HEK293 (cell line): ENCODE results near the gene RGS6.
A peak's percentile ranks its signal among the peaks of the same experiment; 100 is the strongest.

Experiments used
- CTCF ChIA-PET: fragments of 350-600 bp; formaldehyde crosslinking; extraction: SDS; loops from one replicate; lab custom pipeline; 2021; ENCODE audit warnings: antibody characterized with exemption; lab: Yijun Ruan, JAX
- POLR2A ChIA-PET: fragments of 300-600 bp; formaldehyde crosslinking; extraction: SDS; loops from one replicate; lab custom pipeline; 2020; ENCODE audit warnings: antibody characterized with exemption, inconsistent platforms; lab: Yijun Ruan, JAX
- H3K27ac ChIP-seq: fragments of 200-500 bp; sonication (Bioruptor generic); 2 replicates; pipeline ENCODE4 v1.5.1; 2014; ENCODE audit warnings: low read depth, low read length, control low read depth, inconsistent platforms; ENCODE audit errors: extremely low read depth
- H3K36me3 ChIP-seq, 2 experiments: fragments of 200-500 bp in 1 of 2; sonication (Bioruptor generic) in 1 of 2; 1 replicate in 1 of 2; 2 replicates in 1 of 2; pipeline ENCODE4 v1.5.1; 2014 to 2017; ENCODE audit warnings: inconsistent platforms in 2 of 2, low read length in 2 of 2; ENCODE audit not compliant: control insufficient read depth in 2 of 2, insufficient read depth in 1 of 2
- H3K4me1 ChIP-seq: fragments of 200-500 bp; sonication (Bioruptor generic); 2 replicates; pipeline ENCODE4 v1.5.1; 2014; ENCODE audit warnings: mild to moderate bottlenecking, low read length, inconsistent platforms; ENCODE audit not compliant: control insufficient read depth, insufficient read depth
- H3K4me3 ChIP-seq: 2 replicates; pipeline ENCODE4 v1.5.1; 2011; ENCODE audit warnings: low read depth, mild to moderate bottlenecking, control low read depth, low read length, moderate library complexity
- H3K9me3 ChIP-seq: fragments of 200-500 bp; sonication (Bioruptor generic); 2 replicates; pipeline ENCODE4 v1.5.1; 2014; ENCODE audit warnings: low read depth, low read length, inconsistent platforms; ENCODE audit not compliant: control insufficient read depth, insufficient read depth
- FEZF1 ChIP-seq: fragments of 450-650 bp; formaldehyde crosslinking; IDR thresholded peaks from 2 replicates; pipeline ENCODE4 v1.5.1; 2016; ENCODE audit warnings: missing biosample characterization, missing genetic modification characterization
- HOXA7 ChIP-seq: sonication (generic); formaldehyde crosslinking; IDR thresholded peaks from 2 replicates; pipeline ENCODE4 v1.8.1; 2022; ENCODE audit warnings: missing genetic modification reagents, borderline replicate concordance
- HOXC10 ChIP-seq: sonication (generic); formaldehyde crosslinking; IDR thresholded peaks from 2 replicates; pipeline ENCODE4 v1.8.1; 2023; ENCODE audit warnings: mild to moderate bottlenecking, missing genetic modification reagents
- TCF7L2 ChIP-seq: IDR thresholded peaks from 2 replicates; pipeline ENCODE4 v1.6.1; 2011; ENCODE audit warnings: low read depth, mild to moderate bottlenecking, inconsistent platforms, low read length, moderate library complexity, borderline replicate concordance
- YY1 ChIP-seq: fragments of 450-650 bp; formaldehyde crosslinking; IDR thresholded peaks from 2 replicates; pipeline ENCODE4 v1.5.1; 2018; ENCODE audit warnings: missing biosample characterization, missing genetic modification characterization
- ZBTB26 ChIP-seq: fragments of 450-650 bp; formaldehyde crosslinking; optimal IDR thresholded peaks from 2 replicates; pipeline ENCODE3; 2016; ENCODE audit warnings: missing biosample characterization, mild to moderate bottlenecking, missing genetic modification characterization
- ZFP37 ChIP-seq: fragments of 450-650 bp; formaldehyde crosslinking; IDR thresholded peaks from 2 replicates; pipeline ENCODE4 v1.5.1; 2016; ENCODE audit warnings: missing biosample characterization, missing genetic modification characterization
- ZIC2 ChIP-seq: fragments of 450-650 bp; formaldehyde crosslinking; IDR thresholded peaks from 2 replicates; pipeline ENCODE4 v1.5.1; 2016; ENCODE audit warnings: missing biosample characterization, missing genetic modification characterization
- ZNF16 ChIP-seq: fragments of 450-650 bp; formaldehyde crosslinking; IDR thresholded peaks from 2 replicates; pipeline ENCODE4 v1.5.1; 2016; ENCODE audit warnings: low read depth, missing biosample characterization, missing genetic modification characterization
- ZNF19 ChIP-seq: fragments of 450-650 bp; formaldehyde crosslinking; IDR thresholded peaks from 2 replicates; pipeline ENCODE4; 2016; ENCODE audit warnings: missing biosample characterization, missing genetic modification characterization, low read depth
- ZNF24 ChIP-seq: fragments of 450-650 bp; formaldehyde crosslinking; IDR thresholded peaks from 2 replicates; pipeline ENCODE4 v1.5.1; 2016; ENCODE audit warnings: missing biosample characterization, missing genetic modification characterization
- ZNF335 ChIP-seq: fragments of 450-650 bp; formaldehyde crosslinking; conservative IDR thresholded peaks from 2 replicates; pipeline ENCODE4 v1.5.1; 2016; ENCODE audit warnings: missing biosample characterization, missing genetic modification characterization
- ZNF394 ChIP-seq: fragments of 450-650 bp; formaldehyde crosslinking; IDR thresholded peaks from 2 replicates; pipeline ENCODE4 v1.5.1; 2016; ENCODE audit warnings: missing biosample characterization, missing genetic modification characterization, mild to moderate bottlenecking, moderate library complexity, borderline replicate concordance
- ZNF560 ChIP-seq: fragments of 450-650 bp; formaldehyde crosslinking; IDR thresholded peaks from 2 replicates; pipeline ENCODE4 v1.5.1; 2017; ENCODE audit warnings: missing biosample characterization, missing genetic modification characterization, borderline replicate concordance
- ZNF596 ChIP-seq: fragments of 450-650 bp; IDR thresholded peaks from 2 replicates; pipeline ENCODE4 v1.5.0; 2018; ENCODE audit warnings: missing biosample characterization, mild to moderate bottlenecking, missing genetic modification characterization, moderate library complexity
- ZNF621 ChIP-seq: fragments of 450-650 bp; formaldehyde crosslinking; IDR thresholded peaks from 2 replicates; pipeline ENCODE4 v1.5.1; 2017; ENCODE audit warnings: missing biosample characterization, missing genetic modification characterization
- ZNF660 ChIP-seq: fragments of 450-650 bp; IDR thresholded peaks from 2 replicates; pipeline ENCODE4 v1.5.1; 2018; ENCODE audit warnings: missing biosample characterization, mild to moderate bottlenecking, missing genetic modification characterization
- ZNF777 ChIP-seq: fragments of 450-650 bp; formaldehyde crosslinking; IDR thresholded peaks from 2 replicates; pipeline ENCODE4 v1.5.1; 2017; ENCODE audit warnings: missing biosample characterization, missing genetic modification characterization, borderline replicate concordance
- ZNF785 ChIP-seq: fragments of 450-650 bp; formaldehyde crosslinking; IDR thresholded peaks from 2 replicates; pipeline ENCODE4 v1.5.1; 2016; ENCODE audit warnings: missing biosample characterization, missing genetic modification characterization
- ZNF843 ChIP-seq: fragments of 450-650 bp; formaldehyde crosslinking; IDR thresholded peaks from 2 replicates; pipeline ENCODE4 v1.5.1; 2016; ENCODE audit warnings: missing biosample characterization, missing genetic modification characterization
- TF ChIP-seq, protein P1 (sequence below): sonication (generic); formaldehyde crosslinking; IDR thresholded peaks from 2 replicates; pipeline ENCODE4 v1.8.1; 2022; ENCODE audit warnings: mild to moderate bottlenecking, moderate library complexity, missing genetic modification reagents
- TF ChIP-seq, protein P2 (sequence below): fragments of 450-650 bp; formaldehyde crosslinking; IDR thresholded peaks from 2 replicates; pipeline ENCODE4 v1.5.1; 2016; ENCODE audit warnings: missing biosample characterization, missing genetic modification characterization
- TF ChIP-seq, protein P3 (sequence below): fragments of 450-650 bp; formaldehyde crosslinking; IDR thresholded peaks from 2 replicates; pipeline ENCODE4 v1.5.1; 2016; ENCODE audit warnings: missing biosample characterization, missing genetic modification characterization
- TF ChIP-seq, protein P4 (sequence below): fragments of 450-650 bp; formaldehyde crosslinking; IDR thresholded peaks from 2 replicates; pipeline ENCODE4 v1.5.1; 2016; ENCODE audit warnings: missing biosample characterization, missing genetic modification characterization

The RGS6 gene

GRCh38 chr14:71932229-71932981, at the start of gene RGS6:
Gene RGS6, plus strand, starts transcription at chr14:71932429.
- Histone ChIP-seq H3K4me3 (peak within 1 kb of the TSS; percentile 45), H3K36me3 (no peaks in the 10 kb centered on the region), H3K9me3 (no peaks in the 10 kb centered on the region), H3K27ac (peak within 1 kb of the TSS; percentile 37; the same call in 1 of the 2 replicates), H3K4me1 (peaks cover 3% of the 10 kb centered on the region; the same call in 1 of the 2 replicates)
- ChIA-PET CTCF (interaction anchor here (0.6 to 1.6 kb wide), 8 partner anchors 15 to 488 kb away, joined by 3 to 7 read pairs (median 3); no protein-coding TSS in a partner anchor), POLR2A (interaction anchor here (1.0 kb wide), 1 partner anchor 543 kb away, joined by 4 read pairs; no protein-coding TSS in a partner anchor)
- TF ChIP-seq ZNF843 (tag by site-specific recombination): no peak
- TF ChIP-seq ZNF660 (tag by site-specific recombination): 0 out of 2 replicates have a peak, but pooled peaks have one; percentile 26
- peak; percentile 55 for TF ChIP-seq ZBTB26 (tag by site-specific recombination)
- TF ChIP-seq, protein P1, sequence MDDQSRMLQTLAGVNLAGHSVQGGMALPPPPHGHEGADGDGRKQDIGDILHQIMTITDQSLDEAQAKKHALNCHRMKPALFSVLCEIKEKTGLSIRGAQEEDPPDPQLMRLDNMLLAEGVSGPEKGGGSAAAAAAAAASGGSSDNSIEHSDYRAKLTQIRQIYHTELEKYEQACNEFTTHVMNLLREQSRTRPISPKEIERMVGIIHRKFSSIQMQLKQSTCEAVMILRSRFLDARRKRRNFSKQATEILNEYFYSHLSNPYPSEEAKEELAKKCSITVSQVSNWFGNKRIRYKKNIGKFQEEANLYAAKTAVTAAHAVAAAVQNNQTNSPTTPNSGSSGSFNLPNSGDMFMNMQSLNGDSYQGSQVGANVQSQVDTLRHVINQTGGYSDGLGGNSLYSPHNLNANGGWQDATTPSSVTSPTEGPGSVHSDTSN (CRISPR knock-in tag): peak; percentile 87

GRCh38 chr14:71883094-71883493, 49.1 kb upstream of the RGS6 start:
- TF ChIP-seq TCF7L2: no peak
- no peak for TF ChIP-seq ZNF785 (tag by site-specific recombination)
- TF ChIP-seq ZIC2 (tag by site-specific recombination): no peak
- TF ChIP-seq YY1: no peak
- no peak for TF ChIP-seq ZNF19 (tag by site-specific recombination)
- TF ChIP-seq ZNF24 (tag by site-specific recombination): no peak
- TF ChIP-seq ZNF335: no peak
- TF ChIP-seq ZNF560 (tag by site-specific recombination): no peak
- TF ChIP-seq ZFP37: no peak
- TF ChIP-seq, protein P2, sequence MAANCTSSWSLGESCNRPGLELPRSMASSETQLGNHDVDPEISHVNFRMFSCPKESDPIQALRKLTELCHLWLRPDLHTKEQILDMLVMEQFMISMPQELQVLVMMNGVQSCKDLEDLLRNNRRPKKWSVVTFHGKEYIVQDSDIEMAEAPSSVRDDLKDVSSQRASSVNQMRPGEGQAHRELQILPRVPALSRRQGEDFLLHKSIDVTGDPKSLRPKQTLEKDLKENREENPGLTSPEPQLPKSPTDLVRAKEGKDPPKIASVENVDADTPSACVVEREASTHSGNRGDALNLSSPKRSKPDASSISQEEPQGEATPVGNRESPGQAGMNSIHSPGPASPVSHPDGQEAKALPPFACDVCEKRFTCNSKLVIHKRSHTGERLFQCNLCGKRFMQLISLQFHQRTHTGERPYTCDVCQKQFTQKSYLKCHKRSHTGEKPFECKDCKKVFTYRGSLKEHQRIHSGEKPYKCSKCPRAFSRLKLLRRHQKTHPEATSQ (tag by site-specific recombination): no peak
- TF ChIP-seq ZNF394 (tag by site-specific recombination): no peak
- TF ChIP-seq, protein P3, sequence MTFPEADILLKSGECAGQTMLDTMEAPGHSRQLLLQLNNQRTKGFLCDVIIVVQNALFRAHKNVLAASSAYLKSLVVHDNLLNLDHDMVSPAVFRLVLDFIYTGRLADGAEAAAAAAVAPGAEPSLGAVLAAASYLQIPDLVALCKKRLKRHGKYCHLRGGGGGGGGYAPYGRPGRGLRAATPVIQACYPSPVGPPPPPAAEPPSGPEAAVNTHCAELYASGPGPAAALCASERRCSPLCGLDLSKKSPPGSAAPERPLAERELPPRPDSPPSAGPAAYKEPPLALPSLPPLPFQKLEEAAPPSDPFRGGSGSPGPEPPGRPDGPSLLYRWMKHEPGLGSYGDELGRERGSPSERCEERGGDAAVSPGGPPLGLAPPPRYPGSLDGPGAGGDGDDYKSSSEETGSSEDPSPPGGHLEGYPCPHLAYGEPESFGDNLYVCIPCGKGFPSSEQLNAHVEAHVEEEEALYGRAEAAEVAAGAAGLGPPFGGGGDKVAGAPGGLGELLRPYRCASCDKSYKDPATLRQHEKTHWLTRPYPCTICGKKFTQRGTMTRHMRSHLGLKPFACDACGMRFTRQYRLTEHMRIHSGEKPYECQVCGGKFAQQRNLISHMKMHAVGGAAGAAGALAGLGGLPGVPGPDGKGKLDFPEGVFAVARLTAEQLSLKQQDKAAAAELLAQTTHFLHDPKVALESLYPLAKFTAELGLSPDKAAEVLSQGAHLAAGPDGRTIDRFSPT (tag by site-specific recombination): no peak
- TF ChIP-seq ZNF777 (tag by site-specific recombination): no peak
- no peak for TF ChIP-seq FEZF1 (tag by site-specific recombination)
- TF ChIP-seq ZNF596 (tag by site-specific recombination): no peak
- TF ChIP-seq HOXC10: no peak
- TF ChIP-seq HOXA7: no peak
- TF ChIP-seq ZNF621: no peak
- TF ChIP-seq, protein P4, sequence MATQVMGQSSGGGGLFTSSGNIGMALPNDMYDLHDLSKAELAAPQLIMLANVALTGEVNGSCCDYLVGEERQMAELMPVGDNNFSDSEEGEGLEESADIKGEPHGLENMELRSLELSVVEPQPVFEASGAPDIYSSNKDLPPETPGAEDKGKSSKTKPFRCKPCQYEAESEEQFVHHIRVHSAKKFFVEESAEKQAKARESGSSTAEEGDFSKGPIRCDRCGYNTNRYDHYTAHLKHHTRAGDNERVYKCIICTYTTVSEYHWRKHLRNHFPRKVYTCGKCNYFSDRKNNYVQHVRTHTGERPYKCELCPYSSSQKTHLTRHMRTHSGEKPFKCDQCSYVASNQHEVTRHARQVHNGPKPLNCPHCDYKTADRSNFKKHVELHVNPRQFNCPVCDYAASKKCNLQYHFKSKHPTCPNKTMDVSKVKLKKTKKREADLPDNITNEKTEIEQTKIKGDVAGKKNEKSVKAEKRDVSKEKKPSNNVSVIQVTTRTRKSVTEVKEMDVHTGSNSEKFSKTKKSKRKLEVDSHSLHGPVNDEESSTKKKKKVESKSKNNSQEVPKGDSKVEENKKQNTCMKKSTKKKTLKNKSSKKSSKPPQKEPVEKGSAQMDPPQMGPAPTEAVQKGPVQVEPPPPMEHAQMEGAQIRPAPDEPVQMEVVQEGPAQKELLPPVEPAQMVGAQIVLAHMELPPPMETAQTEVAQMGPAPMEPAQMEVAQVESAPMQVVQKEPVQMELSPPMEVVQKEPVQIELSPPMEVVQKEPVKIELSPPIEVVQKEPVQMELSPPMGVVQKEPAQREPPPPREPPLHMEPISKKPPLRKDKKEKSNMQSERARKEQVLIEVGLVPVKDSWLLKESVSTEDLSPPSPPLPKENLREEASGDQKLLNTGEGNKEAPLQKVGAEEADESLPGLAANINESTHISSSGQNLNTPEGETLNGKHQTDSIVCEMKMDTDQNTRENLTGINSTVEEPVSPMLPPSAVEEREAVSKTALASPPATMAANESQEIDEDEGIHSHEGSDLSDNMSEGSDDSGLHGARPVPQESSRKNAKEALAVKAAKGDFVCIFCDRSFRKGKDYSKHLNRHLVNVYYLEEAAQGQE (tag by site-specific recombination): no peak
- no peak for TF ChIP-seq ZNF16 (tag by site-specific recombination)
- Histone ChIP-seq H3K36me3 (no peaks in the 10 kb centered on the region), H3K4me1 (no peaks in the 10 kb centered on the region), H3K9me3 (no peaks in the 10 kb centered on the region), H3K4me3 (no peak overlapping the region), H3K27ac (no peak overlapping the region)
- POLR2A ChIA-PET: no interaction called here
- CTCF ChIA-PET: no interaction called here
